Measurements from ENCODE around the gene KRTAP20-1.

KRTAP20-1 gene

GRCh38 chr21:30616125-30616524, at the start of gene KRTAP20-1:
KRTAP20-1 (plus strand) TSS chr21:30616425; CDS start chr21:30616455, 30 bp downstream.
- DNase-seq (ENCODE audit: low spot score), result no peak

GRCh38 chr21:30567617-30568016, 48.6 kb upstream of the KRTAP20-1 start:
- no peak for DNase-seq (ENCODE audit: low spot score)

GRCh38 chr21:30577766-30578165, 38.5 kb upstream of the KRTAP20-1 start:
- no peak for DNase-seq (ENCODE audit: low spot score)

GRCh38 chr21:30579346-30579745, 36.9 kb upstream of the KRTAP20-1 start:
- DNase-seq (ENCODE audit: low spot score), result no peak

GRCh38 chr21:30580132-30580531, 36.1 kb upstream of the KRTAP20-1 start:
- no peak for DNase-seq (ENCODE audit: low spot score)

- no peak for DNase-seq (ENCODE audit: low spot score)
Measured at GRCh38 chr21:30582870-30583269, 33.4 kb upstream of the KRTAP20-1 start.

- no peak for DNase-seq (ENCODE audit: low spot score)
Measured at GRCh38 chr21:30590297-30590696, 25.9 kb upstream of the KRTAP20-1 start, which contains the start of gene KRTAP22-2. KRTAP22-2 (minus strand) TSS chr21:30590397.

- no peak for DNase-seq (ENCODE audit: low spot score)
Measured at GRCh38 chr21:30592140-30592539, 24.1 kb upstream of the KRTAP20-1 start, which contains the start of gene KRTAP6-3. KRTAP6-3 (plus strand) TSS chr21:30592440; CDS start chr21:30592446, 6 bp downstream.

GRCh38 chr21:30598802-30599201, 17.4 kb upstream of the KRTAP20-1 start, which contains the start of gene KRTAP6-2:
KRTAP6-2 (minus strand) TSS chr21:30598902; CDS start chr21:30598874, 28 bp downstream.
- no peak for DNase-seq (ENCODE audit: low spot score)

- no peak for DNase-seq (ENCODE audit: low spot score)
Measured at GRCh38 chr21:30600787-30601186, 15.4 kb upstream of the KRTAP20-1 start, which contains the start of gene KRTAP22-1. KRTAP22-1 (plus strand) TSS chr21:30601087.

- DNase-seq (ENCODE audit: low spot score), result no peak
Measured at GRCh38 chr21:30605968-30606367, 10.3 kb upstream of the KRTAP20-1 start.

- DNase-seq (ENCODE audit: low spot score), result no peak
Measured at GRCh38 chr21:30612132-30612531, 4.1 kb upstream of the KRTAP20-1 start.

GRCh38 chr21:30613836-30614235, 2.4 kb upstream of the KRTAP20-1 start, which contains the start of gene KRTAP6-1:
KRTAP6-1 (minus strand) TSS chr21:30613930; CDS start chr21:30613904, 26 bp downstream.
- DNase-seq (ENCODE audit: low spot score), result no peak

GRCh38 chr21:30615199-30615598, 1.0 kb upstream of the KRTAP20-1 start:
- DNase-seq (ENCODE audit: low spot score), result no peak

GRCh38 chr21:30620080-30620479, 3.9 kb downstream of the KRTAP20-1 start:
- DNase-seq (ENCODE audit: low spot score), result no peak

GRCh38 chr21:30620522-30620921, 4.3 kb downstream of the KRTAP20-1 start, which contains the start of gene KRTAP20-4:
KRTAP20-4 (plus strand) TSS chr21:30620627.
- DNase-seq (ENCODE audit: low spot score), result no peak

GRCh38 chr21:30623362-30623761, 7.1 kb downstream of the KRTAP20-1 start:
- DNase-seq (ENCODE audit: low spot score), result no peak

GRCh38 chr21:30625449-30626165, 9.4 kb downstream of the KRTAP20-1 start:
- DNase-seq (ENCODE audit: low spot score), result no peak

- DNase-seq (ENCODE audit: low spot score), result no peak
Measured at GRCh38 chr21:30628109-30628508, 11.9 kb downstream of the KRTAP20-1 start.

GRCh38 chr21:30629200-30629599, 13.0 kb downstream of the KRTAP20-1 start:
- DNase-seq (ENCODE audit: low spot score), result no peak

- DNase-seq (ENCODE audit: low spot score), result no peak
Measured at GRCh38 chr21:30634906-30635305, 18.7 kb downstream of the KRTAP20-1 start, which contains the start of gene KRTAP20-2. KRTAP20-2 (plus strand) TSS chr21:30635206; CDS start chr21:30635264, 58 bp downstream.

- DNase-seq (ENCODE audit: low spot score), result no peak
Measured at GRCh38 chr21:30638686-30639085, 22.5 kb downstream of the KRTAP20-1 start.

GRCh38 chr21:30642564-30642963, 26.3 kb downstream of the KRTAP20-1 start, which contains the start of gene KRTAP20-3:
KRTAP20-3 (plus strand) TSS chr21:30642864.
- DNase-seq (ENCODE audit: low spot score), result no peak
